Stimulated activated CD8-positive, alpha-beta memory T cell treated with anti-CD3 and anti-CD28 coated beads, Interleukin-15, amount 100 ng/mL, for 24 hours (primary cell): ENCODE measurements around the gene XPO6.

ENCODE experiments used
- DNase-seq: peaks from one replicate; pipeline ENCODE4 v3.0.0-alpha.2; 2020; ENCODE audit warnings: low read depth

XPO6 gene

DNA sequence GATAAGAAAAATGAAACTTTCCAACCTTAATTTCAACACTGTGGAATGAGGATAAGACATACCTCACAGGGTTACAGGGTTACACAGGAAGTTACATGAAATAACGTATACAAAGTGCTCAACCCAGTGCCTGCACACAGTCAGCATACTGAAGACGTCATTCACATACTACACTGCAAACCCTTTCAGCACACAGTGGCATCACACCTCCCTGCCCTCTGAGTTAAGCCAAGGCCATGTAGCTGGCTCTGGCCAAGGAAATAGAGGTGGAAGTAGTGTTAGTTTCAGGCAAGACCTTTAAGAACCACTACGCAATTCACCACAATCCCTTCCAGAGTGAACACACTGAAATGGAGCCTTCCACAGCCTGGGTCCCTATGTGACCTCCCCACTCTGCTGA lies 101.7 kb downstream of the XPO6 start:
- no peak for DNase-seq

DNA sequence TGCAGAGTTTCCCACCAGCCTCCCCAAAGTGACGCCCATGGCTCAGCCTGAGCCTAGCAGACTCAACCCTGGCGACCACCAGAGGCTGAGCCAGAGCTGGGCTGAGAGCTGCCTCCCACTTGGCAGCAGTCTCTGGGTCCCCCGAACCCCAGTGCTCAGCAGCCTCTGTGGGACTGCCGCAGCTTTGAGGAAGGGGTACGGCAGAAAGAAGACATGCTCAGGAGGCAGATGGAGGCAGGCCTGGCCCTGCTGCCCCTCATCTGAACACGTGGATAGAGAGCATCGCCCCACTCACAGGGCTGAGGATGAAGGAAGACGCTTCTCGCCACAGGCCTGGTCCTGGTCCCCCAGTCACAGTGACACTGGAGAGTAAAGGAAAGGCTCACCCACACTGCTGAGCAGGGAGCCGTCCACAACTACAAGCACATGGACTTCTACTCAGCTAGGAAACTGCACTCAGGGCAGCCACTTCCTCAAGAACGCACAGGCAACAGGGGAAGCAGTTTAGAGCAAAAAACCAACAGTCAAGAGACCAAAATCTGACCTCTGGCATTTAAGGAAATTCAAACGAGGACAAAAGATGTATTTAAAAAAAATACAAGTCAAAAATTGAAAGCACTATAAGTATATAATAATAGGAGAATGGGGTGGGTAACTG lies 103.0 kb downstream of the XPO6 start:
- no peak for DNase-seq

DNA sequence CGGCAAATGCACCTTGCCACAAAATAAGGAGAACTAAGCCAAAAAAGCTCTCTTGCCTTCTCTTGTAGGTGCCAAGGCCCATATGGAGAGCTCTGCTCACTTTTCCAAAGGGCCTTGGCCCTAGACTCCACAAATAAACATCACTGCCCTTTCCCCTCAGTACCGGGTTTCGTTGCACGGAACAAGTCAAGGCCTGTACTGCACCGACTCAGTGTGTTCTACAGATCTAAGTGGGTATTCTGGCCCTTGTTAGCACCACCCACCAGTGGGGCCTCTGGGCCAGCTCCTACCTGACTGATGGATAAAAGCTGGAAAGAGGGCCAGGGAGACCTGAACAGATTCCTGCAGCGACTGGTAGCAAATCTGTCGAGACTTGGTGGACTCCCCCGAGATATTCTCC lies 104.5 kb downstream of the XPO6 start:
- DNase-seq: no peak

DNA sequence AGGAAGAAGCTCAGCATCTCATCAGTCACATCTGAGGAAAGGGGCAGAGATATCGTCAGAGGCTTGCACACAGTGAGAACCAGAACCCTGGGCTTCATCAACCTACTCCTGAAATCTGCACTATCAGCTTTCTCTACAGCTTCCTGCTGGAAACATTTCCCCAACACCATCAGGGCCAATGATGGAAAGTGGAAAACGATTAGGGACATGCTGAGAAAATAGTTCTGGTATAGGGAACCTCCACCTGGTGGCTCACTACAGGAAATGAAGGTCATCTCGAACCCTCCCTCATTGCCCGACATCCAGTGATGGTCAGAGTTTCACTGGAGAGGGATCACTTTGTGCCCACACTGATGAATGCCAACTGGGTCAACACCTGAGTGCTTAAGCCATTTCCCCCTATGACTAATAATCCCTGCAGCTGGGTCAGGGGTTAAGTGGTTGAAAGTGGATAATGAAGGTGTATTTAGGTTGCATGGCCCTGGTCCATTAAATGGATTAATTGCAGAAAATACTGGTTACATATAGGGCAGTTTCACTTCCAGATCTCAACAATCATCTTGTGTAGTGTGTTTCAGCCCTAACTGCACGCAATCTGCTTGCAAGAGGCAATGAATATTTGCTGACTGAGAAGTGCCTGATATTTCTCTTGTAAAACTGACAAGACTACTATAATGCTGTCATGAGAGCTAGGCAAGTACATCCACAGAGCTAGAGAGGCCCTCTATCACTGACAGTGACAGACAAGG lies 105.1 kb downstream of the XPO6 start:
- no peak for DNase-seq

DNA sequence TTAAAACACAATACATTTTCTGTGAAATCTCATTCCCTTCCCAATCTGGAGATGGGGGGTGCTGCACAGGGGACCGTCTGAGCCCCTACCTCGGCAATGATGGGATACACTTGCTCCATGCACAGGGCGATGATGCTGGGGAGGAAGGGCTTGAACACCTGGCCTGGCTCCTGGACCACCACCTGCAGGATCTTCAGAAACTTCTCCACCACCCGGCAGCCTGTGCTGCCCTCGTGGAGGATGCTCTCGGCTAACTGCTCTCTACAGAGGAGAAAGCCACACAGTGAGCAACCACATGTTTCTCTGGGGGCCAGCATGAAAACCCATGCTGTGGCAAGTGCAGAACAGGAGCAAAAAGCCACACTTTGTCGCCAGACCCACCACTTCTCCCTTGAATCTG lies 105.8 kb downstream of the XPO6 start:
- DNase-seq: no peak

DNA sequence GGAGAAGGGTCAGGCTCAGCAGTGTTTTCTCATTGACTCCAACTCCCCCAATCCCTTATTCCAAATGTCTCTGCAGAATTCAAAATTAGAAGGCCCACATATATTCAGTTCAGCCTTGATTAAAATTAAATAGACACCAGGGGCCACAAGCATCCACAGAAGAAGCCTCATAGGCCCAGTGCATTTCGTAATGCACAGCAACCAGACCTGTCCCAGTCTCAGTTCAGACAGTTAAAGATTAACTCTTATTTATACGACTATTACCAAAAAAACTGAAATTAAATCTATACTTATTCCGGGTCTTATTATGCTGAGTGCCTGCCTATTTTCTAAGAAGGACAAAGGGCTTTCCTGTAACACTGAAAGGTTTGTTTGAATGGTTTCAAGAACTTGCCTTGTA lies 106.5 kb downstream of the XPO6 start:
- DNase-seq: no peak

DNA sequence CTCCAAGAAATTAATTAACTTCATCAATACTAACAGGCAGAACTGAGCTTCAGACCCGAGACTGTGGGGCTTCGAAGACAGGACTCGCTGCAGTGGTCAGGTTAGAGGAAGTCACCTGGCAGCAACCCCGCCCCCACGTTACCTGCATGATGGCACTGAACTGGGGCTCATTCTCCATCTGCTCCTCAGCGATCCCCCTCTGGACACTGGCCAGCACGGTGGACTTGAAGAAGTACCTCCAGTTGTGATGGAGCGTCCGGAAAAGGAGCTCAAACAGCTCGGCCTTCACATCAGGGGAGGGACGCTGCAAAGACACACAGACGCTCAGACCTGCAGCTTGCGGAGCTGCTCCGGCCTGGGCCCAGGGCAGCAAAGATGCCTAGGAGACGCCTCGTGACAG lies 107.4 kb downstream of the XPO6 start:
- DNase-seq: no peak

DNA sequence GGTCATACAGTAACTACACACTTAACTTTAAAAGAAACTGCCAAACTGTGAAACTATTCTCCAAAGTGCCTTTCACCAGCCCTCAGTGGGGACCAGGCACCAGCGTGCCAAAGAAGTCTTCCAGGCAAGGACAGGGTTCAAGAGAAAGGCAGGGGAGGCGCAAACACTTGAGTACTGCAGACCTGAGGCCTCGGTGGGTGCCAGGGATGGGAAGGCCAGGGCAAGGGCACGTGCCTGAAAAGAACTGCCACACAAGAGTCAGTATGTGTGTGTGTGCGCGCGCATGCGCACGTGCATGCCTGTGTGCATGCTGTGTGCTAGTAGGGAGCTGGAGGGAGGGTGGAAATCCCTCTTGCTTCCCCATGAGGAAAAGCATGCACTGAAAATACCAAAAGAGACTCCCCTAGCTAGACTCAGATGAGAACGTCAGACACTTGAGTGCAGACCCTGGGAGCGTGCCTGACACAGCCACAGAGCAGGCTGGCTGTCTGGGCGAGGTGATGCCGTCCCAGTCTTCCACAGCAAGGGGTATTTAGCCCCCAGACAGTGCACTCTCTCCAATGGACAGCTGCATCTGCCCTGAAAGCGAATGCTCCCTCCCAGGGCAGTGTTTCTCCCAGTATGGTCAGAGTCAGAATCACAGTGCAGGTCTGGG lies 108.1 kb downstream of the XPO6 start:
- no peak for DNase-seq

DNA sequence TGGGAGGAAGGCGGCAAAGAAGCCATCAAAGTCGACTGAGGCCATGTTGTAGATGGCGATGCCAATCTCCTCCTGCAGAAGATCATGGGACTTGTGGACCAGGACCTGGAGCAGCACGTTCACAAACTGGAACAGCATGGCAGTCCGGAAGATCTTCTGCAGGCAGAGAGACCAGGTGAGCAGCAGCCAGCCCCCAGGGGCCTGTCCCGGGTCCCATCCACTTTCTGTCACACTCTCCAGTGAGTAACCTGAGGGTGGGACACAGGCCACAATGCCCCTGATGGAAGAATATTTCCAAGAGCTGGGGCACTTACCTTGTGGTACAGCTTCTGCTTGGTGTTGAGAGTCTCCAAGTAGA lies 110.3 kb downstream of the XPO6 start:
- DNase-seq: no peak

DNA sequence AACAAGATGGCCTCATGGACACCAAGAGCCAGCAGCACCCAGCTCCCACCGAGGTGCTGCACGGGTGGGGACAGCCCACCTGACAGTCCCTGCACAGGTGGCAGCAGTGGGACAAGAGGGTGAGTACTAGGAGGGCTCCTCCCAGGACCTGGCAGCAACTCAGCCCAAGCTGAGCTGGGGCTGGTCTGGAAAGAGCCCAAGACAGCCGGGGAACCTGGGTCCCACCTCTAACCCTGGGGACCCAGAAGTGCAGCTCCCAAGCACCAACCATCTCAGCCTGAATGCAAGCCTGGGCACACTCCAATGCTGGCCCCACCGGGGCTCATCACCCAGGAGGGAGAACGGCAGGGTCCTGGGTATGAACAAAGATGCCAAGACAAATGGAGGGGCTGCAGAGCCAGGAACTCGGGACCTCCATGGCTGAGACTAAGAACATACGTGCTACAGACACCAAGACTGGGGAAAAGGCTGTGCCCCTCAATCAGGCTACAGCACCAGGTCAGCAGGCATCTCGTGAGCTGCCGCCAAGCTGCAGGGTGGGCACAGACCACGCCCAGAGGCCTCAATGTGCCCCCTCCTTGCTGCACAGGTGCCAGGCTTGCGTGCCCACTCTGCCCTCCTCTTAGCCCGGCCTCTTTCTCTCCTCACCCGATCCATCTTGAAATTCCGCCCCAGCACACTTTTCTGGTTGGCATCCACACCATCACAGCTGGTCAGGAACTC lies 110.8 kb downstream of the XPO6 start:
- no peak for DNase-seq

DNA sequence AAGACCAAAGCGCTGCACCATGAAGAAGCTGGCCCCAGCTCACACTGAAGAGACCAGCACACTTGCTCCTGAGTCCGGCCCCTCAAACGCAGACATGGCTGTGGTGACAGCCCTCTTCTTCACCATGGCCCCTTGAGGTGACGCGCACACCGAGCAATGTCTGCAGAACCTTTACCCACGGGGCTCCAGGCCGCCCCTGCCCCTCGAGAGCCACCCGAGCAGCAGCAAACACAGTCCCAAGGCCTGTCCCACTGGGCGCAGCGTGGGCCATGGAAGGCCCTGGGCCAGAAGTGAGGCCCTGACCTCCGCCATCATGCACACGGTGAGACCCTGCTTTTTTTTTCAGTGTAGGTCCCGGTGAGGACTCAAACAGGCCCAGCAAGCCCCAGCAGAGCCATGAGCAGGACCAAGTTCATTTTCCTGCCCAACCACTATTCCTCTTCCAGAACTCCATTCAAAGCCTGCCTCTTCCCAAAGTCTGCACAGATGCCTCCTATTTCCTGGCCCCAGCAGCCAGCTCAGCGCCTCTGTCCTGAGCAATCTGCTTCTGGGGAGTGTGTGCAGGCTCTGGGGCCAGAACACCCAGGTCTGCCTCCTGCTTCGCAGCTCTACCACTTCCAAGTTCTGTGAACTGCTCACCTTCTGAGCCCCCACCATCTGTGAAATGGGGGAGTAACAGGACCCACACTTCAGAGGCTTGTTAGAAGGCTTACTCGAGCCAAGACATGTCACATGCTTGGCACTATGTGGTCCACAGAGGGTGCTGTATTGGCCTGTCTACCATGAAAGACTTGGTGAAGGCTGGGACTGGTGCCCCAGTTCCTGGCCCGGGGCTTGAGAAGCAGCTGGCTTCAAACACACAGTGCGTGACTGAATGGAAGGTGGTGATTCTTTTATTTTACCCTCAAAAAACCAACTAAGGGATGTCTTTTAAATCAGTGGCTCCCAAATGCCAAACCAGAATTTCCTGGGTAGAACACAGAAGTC lies 112.5 kb downstream of the XPO6 start:
- DNase-seq: no peak

DNA sequence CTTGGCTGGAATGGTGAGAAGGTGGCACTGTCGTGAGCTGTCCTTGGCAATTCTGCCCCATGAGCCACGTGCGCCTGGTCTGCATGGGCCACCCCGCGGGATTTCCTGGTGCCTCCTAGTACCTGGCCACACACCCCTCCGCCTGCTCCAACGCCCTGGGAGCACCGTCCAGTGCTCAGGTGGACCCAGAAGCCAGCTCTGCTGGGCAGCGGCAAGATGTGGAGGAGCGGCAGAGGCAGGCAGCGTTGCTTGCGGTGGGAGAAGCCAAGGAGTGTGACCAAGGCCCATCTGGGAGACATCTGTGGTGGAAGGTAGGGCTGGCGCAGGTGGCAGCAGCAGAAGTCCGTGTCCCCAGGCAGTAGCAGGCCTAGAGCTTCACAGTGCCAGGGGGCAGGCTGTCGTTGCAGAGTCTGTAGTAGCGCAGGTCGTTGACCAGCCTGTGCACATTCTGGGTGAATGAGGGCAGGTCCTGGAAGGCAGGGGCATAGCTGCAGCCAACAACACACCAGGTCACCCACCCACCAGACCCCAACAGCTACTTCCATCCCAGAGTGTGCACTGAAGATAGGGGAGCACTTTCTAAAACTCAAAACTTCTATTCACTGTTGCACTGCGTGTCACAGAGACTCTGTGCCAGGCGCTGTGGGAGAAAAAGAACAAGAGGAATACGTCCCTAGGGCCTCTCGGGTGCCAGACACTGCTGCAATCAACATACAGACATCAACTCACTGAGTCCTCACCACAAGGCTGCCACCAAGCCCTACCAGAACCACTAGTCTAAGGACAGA lies 113.4 kb downstream of the XPO6 start:
- DNase-seq: no peak

DNA sequence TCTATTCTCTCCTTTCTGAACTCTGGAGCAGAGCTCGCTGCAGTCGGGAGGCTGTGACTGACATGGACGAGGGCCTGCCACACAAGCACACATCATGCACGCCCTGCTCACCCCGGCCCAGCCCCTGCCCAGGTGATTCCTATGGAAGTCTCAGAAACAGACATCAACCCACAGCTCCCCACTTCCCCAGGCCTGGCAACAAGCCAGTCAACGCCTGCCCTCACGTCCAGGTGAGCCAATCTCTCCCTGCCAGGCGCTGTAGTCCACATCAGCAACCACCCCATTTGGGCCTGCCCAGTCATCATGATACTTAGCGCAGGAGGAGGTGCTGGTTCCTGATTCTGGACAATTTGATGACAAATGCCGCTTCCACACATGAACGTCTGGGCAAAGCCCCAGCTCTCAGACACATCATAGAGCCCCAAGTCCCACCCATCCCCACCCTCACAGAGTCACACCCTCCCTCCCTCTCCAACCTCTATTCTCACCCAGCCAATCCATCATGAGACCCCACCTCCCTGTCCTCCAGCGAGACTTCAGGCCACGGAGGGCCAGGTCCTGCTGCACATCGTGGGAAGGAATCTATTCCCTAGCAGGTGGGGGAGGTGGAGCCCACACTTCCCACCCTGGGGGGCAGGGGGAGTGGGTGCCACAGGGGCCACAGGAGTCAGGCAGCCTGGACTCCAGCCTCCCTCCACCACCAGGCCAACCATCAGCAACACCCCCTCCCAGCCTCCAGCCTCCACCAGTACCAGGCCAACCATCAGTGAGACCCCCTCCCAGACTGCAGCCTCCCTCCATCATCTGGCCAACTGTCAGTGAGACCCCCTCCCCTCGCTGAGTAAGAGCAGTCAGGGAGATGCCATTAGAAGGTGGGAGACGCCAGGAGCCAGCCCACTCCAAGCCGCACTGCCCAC lies 114.5 kb downstream of the XPO6 start:
- no peak for DNase-seq

DNA sequence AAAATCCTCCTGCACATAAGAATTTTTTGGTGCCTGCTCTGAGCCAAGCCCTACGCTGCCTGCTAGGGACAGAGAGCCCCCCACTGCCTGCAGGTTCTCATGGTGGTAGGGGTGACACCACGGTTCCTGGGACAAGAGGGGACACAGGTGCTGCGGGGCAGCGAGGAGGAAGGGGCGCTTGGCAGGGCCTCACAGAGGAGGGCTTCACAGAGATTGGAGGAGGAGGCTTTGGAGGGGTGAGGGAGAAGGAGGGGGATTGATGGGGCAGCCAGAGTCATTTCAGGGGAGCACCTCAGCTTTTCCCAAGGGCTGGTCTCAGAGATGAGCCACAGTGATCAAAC lies 118.4 kb downstream of the XPO6 start:
- DNase-seq: no peak

DNA sequence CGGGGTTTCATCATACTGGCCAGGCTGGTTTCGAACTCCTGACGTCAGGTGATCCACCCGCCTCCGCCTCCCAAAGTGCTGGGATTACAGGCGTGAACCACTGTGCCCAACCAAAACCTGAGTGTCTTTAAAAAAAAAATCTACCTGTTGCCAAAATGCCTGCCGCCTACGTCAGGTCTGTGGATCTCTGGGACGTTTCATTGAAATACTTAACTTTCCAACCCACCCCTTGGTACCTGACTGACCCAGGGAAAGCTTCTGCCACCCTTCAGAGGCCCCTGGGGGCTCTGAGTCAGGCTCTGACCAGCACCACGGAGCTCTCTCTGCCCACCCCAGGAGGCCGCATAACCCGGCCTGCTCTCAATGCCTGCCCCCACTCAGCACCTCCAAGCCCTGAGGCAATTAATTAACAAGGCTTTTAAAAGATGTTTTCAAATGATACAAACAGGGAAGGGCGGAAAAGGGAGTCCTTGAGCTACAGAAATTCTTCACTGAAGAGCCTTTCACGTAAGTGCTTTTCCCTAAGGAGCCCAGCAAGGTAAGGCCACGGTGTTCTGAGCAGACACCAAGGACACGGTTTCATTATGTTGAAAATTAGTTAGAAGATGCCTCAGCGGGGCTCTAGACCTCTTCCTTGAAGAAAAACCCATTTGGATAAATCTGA lies 118.9 kb downstream of the XPO6 start:
- DNase-seq: no peak

DNA sequence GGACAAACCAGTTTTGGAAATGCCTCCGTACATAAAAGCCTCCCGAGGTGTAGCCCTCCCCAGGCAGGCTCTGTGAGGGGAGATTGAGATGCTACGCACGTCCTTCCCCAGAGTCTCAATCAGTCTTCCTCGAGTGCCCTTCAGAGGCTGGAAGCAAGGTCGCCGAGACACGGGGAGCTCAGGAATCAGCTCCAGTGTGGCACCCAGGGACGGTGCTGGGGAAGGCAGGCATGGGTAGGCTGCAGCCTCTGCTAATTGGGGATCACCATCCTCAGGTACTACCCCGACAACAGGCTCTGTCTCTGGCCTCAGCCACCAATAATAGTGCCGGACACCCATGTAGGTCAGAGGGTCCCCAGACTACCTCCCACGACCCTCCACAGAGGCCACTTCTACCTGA lies 120.1 kb downstream of the XPO6 start:
- DNase-seq: no peak

DNA sequence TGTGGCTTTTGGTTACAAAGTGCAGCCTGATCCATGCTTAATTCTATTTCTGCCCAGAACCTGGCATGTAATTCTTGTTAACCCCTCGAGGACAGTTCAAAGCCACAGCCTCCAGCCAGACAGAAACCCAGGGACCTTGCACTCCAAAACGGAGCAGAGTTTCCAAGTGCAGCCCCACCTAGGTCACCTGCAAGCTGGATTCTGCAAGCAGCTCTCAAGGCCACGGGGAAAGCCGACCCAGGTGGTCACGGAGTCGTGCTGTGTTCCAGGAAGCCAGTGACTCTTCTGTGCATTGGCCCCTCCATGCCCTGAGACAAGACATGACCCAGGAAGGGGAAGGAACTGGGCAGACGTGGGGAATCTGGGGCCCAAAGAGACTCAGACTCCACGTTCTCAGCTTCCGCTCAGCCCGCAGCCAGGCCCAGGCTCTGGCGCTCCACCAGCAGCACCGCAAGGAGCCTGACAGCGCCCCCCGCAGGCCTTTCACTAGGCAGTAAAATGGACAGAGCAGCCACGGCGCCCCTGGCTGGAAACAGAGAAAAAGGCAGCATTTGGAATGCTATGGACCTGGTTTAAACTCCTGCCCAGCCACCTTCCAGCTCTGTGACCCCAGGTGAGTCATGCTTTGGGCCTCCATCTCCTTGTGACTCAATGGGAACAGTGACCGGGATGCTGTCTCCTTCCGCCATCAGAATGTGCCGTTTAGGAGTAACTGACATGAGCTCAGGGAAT lies 121.0 kb downstream of the XPO6 start:
- DNase-seq: no peak

DNA sequence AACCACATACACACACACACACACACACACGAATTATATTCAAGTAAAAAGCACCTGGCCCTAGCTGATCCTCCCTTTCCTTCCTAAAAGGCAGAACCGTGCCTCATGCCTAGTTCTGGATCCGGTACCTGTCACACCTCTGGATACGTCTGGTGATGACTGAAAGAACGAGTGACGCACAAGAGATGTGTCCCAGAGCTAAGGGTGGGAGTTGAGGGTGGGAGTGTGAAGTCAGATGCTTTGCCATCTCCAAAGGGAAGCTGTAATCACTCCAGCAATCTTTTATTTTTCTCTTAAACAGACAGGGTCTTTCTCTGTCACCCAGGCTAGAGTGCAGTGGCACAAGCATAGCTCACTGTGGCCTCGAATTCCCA lies 121.8 kb downstream of the XPO6 start:
- no peak for DNase-seq
